CD4-positive, alpha-beta T cell treated with Interferon alpha-2 for 1 hour (primary cell): Measurements from ENCODE around the gene SELENOH.

Source experiments
- DNase-seq, 2 donors: peaks; one replicate each; pipeline ENCODE4 v3.0.0-alpha.2; 2020 to 2022

SELENOH gene

DNA sequence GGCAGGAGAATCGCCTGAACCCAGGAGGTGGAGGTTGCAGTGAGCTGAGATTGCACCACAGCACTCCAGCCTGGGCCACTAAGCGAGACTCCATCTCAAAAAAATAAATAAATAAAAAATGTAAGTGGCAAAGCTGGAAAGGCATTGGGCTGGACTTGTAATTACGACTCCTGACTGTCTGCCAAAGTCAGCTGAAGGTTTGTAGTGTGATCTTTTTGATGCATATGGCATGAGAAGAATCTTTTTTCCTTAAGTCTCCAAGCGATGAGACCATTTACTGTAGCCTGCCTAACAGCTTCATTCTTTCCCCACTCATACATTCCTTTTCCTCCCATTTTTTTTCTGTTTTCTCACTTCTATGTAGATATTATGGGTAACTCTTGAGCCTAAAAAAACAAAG lies 45.1 kb downstream of the SELENOH start:
- no peak for DNase-seq

GRCh38 chr11:57787006-57787604 lies 45.8 kb downstream of the SELENOH start:
- no peak for DNase-seq

- peak in 1 of 2 donors; percentile 14 for DNase-seq
Observed at GRCh38 chr11:57787920-57788702, 46.8 kb downstream of the SELENOH start.

GRCh38 chr11:57788703-57789088 lies 47.4 kb downstream of the SELENOH start:
- DNase-seq = no peak

GRCh38 chr11:57791321-57792059 lies 50.2 kb downstream of the SELENOH start:
- peak in 1 of 2 donors; percentile 1 for DNase-seq

DNA sequence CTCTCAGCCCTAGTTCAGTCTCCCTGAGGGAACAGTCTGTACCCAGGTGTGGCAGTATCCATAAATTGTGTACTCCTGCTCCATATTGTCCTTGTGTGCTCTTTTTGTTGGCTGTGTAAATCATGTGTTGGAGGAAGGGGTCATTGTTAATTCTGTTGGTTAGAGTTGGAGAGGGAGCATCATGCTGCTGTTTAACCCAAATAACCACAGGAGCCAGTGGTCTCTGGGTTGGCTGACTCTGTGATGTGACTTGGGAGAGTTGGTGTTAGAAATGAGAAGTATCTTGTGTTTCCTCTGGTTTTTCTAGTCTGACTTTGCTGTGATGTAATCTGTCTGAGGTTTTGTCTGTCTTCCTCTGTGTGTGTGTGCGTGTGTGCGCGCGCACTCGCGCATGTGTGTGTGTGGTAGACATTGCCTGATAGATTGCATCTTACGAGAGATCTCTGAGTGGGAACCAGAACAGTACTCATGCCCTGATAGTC lies 50.8 kb downstream of the SELENOH start:
- DNase-seq = peak; percentile 91 to 93

DNA sequence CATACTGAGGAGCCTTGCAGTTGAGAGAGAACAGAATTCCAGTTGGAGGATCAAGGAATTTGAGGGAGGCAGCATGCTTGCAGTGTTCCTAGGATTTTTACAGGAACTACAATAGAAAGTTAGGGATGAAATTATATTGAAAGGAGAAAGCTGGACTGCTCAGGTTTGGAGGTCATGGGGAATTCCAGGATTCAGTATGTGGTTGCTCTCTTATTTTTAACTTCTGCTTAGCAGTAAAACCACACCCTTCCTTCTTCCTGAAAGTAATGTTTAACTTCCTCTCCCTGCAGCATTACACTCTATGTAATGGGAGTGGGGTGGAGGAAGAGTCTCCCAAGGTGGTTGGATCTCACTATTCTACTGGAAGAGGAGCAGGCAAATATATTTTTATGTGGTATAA lies 51.6 kb downstream of the SELENOH start:
- DNase-seq = peak; percentile 13 to 31
